Activated naive CD8-positive, alpha-beta T cell treated with anti-CD3 and anti-CD28 coated beads for 36 hours (primary cell): ENCODE measurements around the gene CKMT2. TPM values are rescaled to one million over a fixed set of nuclear protein-coding genes. Genes with fewer than 3 reads are reported as not detected.

Experiments used
- total RNA-seq, 2 experiments: library from RNA; stranded (reverse); gene quantifications; one replicate each; pipeline ENCODE4 v1.2.3, GENCODE V29; 2021

Gene CKMT2
- total RNA-seq, 2 experiments from 2014 or later, result not detected

Other genes starting within 250 kb of the CKMT2 start
- gene ZCCHC9, start 68.3 kb downstream of the CKMT2 start, total RNA-seq, result 10 to 100 TPM; 38.9 to 39.8 TPM
- not detected for gene ACOT12, start 160.8 kb downstream of the CKMT2 start, total RNA-seq